ENCODE measurements around the gene RESP18.

RESP18 gene

DNA sequence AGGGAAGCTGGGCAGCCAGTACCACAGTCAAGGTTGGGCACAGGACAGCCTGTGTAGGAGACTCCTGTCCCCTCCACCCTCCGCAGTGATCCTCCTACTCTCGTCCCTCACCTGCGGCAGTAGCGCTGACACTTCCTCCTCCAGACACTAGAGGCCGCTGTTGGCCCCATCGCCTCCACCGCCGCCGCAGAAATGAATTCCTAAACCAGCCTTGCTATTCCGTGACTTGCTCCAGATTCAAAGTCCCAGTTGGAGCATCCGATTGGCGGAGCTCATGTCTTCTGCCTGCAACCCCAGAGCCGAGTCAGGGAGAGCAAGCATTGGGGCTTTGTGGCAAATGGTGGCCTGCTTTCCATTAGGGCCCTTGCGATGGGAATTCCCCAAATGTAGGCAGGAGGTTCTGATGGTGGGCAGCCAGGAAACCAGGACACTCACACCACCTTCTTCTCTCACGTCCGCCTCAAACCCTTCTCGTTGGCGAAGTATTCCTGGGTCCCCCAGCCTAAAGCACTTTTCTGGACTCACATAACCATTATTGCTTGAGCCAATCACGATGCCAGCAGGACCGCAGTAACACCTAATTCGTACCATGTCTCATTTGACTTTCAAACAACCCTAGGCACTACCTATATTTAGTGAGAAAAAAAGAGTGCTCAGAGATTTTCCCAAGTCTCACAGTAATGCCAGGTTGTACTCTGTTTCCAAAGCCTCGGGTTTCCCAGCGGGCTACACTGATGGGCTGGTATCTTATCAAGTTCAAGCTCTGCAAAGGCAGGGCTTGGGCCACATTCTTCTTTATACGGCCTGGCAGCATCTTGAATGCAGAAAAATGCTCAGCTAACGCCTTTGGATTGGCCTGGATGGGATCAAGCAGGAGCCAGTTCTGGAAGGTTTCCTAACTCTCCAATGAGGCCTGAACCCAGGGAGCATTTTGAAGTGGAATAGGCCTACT lies 54.6 kb downstream of the RESP18 start:
- DNase-seq (ENCODE audit: low read depth): no peak
